GM10248 (cell line): Measurements from ENCODE around the gene SMCO1.
"Not testable (repeated sequence)": the region's sequence is repeated elsewhere in the genome, so short reads cannot be mapped to it uniquely, and the experiment has no call there.

ENCODE experiments used
- CTCF ChIA-PET: fragments of 300-600 bp; sonication (Branson Sonifier 250); formaldehyde crosslinking; extraction: SDS; loops from one replicate; lab custom pipeline; 2021; ENCODE audit warnings: antibody characterized with exemption; lab: Yijun Ruan, JAX
- POLR2A ChIA-PET: fragments of 350-650 bp; sonication (Branson Sonifier 250); formaldehyde crosslinking; extraction: SDS; loops from one replicate; lab custom pipeline; 2020; ENCODE audit warnings: antibody characterized with exemption; lab: Yijun Ruan, JAX
- DNase-seq: peaks from one replicate; pipeline ENCODE4 v3.0.0; 2012; ENCODE audit errors: extremely low spot score
- TF ChIP-seq, protein P1 (sequence below): IDR thresholded peaks from 2 replicates; pipeline ENCODE4 v1.5.1; 2012; ENCODE audit warnings: mild to moderate bottlenecking, low read depth; ENCODE audit errors: extremely low read depth, missing control alignments, control extremely low read depth

SMCO1 gene

DNA sequence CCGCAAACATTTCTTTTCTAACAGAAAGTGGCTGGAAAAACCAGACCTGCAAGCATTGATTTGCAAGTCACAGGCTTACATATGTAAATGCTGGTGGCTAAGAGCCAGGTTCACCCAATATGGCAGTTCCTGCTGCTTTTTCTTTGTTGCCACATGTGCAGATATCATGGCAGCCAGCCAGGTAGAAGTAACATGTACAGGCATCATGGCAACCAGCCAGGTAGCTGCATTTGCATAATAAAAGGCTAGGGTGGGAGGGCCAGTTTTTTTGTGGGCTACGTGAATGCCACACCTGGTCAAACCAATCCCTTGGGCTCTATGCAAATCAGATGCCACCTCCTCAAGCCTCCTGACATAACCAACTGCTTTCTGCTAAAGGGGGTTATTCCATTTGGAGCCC is 2.8 kb upstream of the SMCO1 start:
- POLR2A ChIA-PET = interaction anchor here (0.6 kb wide), 1 partner anchor 602 kb away, joined by 3 read pairs; no protein-coding TSS in a partner anchor
- TF ChIP-seq, protein P1, sequence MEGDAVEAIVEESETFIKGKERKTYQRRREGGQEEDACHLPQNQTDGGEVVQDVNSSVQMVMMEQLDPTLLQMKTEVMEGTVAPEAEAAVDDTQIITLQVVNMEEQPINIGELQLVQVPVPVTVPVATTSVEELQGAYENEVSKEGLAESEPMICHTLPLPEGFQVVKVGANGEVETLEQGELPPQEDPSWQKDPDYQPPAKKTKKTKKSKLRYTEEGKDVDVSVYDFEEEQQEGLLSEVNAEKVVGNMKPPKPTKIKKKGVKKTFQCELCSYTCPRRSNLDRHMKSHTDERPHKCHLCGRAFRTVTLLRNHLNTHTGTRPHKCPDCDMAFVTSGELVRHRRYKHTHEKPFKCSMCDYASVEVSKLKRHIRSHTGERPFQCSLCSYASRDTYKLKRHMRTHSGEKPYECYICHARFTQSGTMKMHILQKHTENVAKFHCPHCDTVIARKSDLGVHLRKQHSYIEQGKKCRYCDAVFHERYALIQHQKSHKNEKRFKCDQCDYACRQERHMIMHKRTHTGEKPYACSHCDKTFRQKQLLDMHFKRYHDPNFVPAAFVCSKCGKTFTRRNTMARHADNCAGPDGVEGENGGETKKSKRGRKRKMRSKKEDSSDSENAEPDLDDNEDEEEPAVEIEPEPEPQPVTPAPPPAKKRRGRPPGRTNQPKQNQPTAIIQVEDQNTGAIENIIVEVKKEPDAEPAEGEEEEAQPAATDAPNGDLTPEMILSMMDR = no peak
- no peak for DNase-seq
- CTCF ChIA-PET = no interaction called here

DNA sequence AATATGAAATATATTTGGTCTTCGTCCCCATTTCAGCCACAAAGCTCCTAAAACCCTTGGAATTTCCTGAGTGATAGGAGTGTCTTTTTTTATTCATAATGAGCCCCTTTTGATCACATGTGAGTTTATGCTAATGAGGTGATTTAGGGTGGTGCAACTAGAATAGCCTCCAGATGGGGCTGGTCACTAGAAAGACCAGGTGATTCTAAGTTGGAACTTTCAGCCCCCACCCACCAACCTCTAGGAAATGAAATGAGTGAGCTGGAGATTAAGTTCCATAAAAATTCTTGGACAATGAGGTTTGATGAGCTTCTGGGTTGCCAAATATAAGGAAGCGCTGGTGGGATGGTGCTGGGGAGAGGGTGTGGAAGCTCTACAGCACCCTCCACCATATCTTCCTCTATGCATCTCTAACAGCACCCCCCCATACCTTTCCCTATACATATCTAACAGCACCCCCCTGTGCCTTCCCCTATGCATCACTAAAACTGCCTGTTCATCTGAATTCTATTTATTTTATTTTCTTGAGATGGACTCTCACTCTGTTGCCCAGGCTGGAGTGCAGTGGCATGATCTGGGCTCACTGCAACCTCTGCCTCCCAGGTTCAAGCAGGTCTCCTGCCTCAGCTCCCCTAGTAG is 2.1 kb upstream of the SMCO1 start:
- TF ChIP-seq, protein P1 = no peak
- POLR2A ChIA-PET = no interaction called here
- no peak for DNase-seq
- CTCF ChIA-PET = no interaction called here

DNA sequence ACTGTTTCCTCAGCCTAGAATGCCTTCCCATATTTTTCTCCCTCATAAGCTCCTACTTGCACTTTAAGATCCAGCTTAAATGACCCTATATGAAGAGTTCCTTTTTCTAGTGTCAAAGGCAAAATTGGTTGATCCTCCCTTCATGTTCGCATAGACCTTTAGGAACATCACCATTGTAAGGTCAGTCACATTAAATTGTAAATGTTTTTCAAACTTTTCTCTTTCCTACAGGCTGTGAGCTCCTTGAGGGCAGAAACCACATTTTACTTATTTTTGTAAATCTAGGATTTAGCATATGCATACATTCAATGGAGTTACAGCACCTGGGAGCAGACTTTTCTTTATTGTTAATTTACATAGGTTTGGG is 813 bp downstream of the SMCO1 start:
- POLR2A ChIA-PET = no interaction called here
- CTCF ChIA-PET = no interaction called here
- no peak for DNase-seq
- TF ChIP-seq, protein P1 = no peak

DNA sequence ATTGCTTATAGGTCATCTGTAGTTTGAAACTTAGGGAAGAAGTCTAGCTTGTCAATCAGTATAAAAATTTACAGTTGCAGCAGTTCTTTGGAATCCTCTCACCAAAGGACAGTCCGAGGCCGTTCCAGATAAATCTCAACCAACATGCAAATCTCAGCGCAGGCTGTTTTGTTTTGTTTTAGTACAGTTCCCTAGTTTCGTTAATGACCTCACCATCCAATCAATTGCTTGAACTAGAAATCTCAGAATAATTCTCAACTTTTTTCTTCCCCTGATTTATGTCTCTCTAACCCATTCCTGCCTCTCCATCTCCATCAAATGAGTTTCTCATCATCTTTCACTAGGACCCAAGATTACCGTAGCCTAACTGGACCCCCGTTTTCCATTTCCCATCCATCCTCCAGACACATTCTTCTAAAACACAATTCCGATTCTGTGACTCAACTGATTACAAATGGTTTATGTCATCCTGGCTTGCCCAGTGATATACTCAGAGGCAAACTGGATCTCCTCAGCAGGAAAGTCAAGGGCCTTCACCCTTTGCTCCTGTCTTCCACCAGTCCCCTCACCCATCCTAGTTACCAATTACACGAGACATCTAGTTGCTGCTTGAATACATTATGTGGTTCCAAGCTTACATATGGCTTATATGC is 1.3 kb downstream of the SMCO1 start:
- DNase-seq = no peak
- TF ChIP-seq, protein P1 = no peak
- CTCF ChIA-PET = interaction anchor here (2.1 kb wide), 1 partner anchor 15 kb away, joined by 12 read pairs; no protein-coding TSS in a partner anchor
- POLR2A ChIA-PET = no interaction called here

DNA sequence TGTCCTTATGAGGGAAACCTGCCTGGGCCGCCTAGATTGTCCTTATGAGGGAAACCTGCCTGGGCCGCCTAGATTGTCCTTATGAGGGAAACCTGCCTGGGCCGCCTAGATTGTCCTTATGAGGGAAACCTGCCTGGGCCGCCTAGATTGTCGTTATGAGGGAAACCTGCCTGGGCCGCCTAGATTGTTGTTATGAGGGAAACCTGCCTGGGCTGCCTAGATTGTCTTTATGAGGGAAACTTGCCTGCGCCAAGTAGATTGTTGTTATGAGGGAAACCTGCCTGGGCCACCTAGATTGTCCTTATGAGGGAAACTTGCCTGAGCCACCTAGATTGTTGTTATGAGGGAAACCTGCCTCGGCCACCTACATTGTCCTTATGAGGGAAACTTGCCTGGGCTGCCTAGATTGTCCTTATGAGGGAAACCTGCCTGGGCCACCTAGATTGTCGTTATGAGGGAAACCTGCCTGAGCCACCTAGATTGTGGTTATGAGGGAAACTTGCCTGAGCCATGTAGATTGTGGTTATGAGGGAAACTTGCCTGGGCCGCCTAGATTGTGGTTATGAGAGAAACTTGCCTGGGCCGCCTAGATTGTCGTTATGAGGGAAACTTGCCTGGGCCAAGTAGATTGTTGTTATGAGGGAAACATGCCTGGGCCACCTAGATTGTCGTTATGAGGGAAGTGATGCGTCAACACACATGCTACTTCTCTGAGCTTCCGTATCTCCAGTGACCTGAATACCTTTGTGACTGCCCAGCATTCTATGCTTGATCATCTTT is 3.3 kb downstream of the SMCO1 start:
- POLR2A ChIA-PET, DNase-seq: not testable (repeated sequence)
- CTCF ChIA-PET = interaction anchor here (1.1 to 2.1 kb wide), 2 partner anchors 11 to 17 kb away, joined by 6 to 12 read pairs; no protein-coding TSS in a partner anchor

DNA sequence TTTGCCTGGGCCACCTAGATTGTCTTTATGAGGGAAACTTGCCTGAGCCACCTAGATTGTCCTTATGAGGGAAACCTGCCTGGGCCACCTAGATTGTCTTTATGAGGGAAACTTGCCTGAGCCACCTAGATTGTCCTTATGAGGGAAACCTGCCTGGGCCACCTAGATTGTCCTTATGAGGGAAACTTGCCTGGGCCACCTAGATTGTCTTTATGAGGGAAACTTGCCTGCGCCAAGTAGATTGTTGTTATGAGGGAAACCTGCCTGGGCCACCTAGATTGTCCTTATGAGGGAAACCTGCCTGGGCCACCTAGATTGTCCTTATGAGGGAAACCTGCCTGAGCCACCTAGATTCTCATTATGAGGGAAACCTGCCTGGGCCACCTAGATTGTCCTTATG is 4.0 kb downstream of the SMCO1 start:
- CTCF ChIA-PET = interaction anchor here (1.9 to 2.5 kb wide), 2 partner anchors 11 to 17 kb away, joined by 9 to 13 read pairs; no protein-coding TSS in a partner anchor
- POLR2A ChIA-PET = not testable (repeated sequence)

DNA sequence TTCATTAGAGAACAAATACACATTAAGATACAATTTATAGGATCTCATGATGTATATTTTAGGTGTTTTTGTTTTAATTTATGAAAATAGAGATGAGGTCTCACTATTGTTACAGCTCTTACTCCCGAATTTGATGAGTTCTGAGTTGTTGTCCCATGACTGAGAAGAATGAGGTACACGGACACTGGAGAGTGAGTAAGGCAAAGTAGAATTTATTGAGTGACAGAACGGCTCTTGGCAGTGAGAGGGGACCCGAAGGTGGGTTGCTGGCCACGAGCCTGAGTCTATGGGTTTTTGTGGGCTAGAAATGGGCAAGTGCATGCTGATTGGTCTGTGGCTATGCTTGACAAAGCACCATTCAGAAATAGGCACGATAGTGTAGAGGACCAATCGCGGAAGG is 8.5 kb downstream of the SMCO1 start:
- DNase-seq = no peak
- ChIA-PET CTCF (interaction anchor here (1.1 to 5.7 kb wide), 4 partner anchors 14 to 22 kb away, joined by 4 to 30 read pairs (median 6); no protein-coding TSS in a partner anchor), POLR2A (no interaction called here)
- TF ChIP-seq, protein P1 = no peak

More for the DNA sequence above, 4.0 kb downstream of the SMCO1 start:
- not testable (repeated sequence) for DNase-seq
